Measurements from ENCODE around the gene CRKL. TPM values are rescaled to one million over a fixed set of nuclear protein-coding genes. Genes with fewer than 3 reads are reported as not detected.

Gene CRKL
- 45.8 and 49.7 TPM in 2 replicates for total RNA-seq (2021)
- percentile 79 among the genes with signal in this experiment for Bru-seq, nascent RNA
- percentile 88 among the genes with signal in this experiment for BruChase-seq, experiment 1, labeled RNA remaining after a 2-hour chase
- BruChase-seq, experiment 2, labeled RNA remaining after a 6-hour chase = percentile 89 among the genes with signal in this experiment
- long read RNA-seq, full-length matches to known transcripts = 35 of 44 reads
- long read RNA-seq, partial matches to known transcripts = 4 of 44 reads
- long read RNA-seq, other reads (novel, unspliced or antisense) = 5 of 44 reads

DNA sequence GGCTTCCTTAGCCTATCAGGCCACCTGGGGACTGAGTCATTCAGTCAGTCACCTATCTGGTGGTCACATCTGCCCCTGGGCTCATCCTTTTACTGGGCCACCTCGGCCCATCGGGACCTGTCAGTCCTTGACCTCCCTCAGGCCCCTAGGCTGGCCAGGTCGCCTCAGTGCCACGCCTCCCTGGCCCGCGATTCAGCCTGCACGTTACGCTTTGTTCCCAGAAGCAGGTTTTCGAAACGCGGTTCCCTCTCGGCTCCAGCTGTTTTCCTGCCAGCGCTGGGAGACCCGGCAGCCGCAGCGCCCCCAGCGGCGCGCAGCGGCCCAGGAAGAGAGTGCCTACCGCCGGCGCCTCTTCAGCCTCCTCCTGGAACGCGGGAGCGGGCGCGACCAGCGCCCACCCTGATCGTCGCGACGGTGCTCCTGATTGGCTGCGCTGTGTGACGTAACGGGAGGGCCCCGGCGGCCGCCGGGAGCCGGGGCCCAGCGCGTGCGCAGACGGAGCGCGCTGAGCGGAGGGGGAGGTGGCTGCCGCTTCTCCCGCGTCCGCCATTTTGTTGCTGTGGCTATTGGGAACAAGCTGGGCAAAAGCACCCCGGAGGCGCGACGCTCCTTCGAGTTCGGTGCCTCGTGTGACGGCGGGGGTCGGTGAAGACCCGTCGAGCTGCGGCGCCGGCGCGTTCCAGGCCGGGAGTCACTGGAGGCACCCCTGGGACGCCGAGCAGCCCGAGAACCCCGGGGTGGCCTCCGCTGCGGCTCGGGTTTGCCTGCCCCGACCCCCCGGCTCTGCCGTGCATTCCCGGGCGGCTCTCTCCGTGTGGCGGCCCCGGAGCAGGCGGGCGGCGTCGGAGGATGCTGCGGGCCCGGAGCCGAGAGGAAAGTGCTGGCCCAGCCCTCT, at the start of gene CRKL:
Gene CRKL (plus strand): TSS at position 492 of the 895 bp plus-strand sequence. CDS start 528 bp downstream, outside the sequence.
- intact Hi-C loops (cut with micrococcal nuclease; ENCODE audit: unreplicated experiment) = loop anchor here (2.0 to 5.0 kb wide), 2 partner anchors 40 to 58 kb away; partner anchors contain the start of genes PI4KA and SNAP29
- Histone ChIP-seq H3K4me3 (peak within 1 kb of the TSS; percentile 93), H4K20me1 (ENCODE audit: insufficient read depth) (peaks cover 29% of the 10 kb centered on the region), H3K9me2 (ENCODE audit: insufficient read depth) (no peaks in the 10 kb centered on the region), H3K9me3 (ENCODE audit: insufficient read depth, low read depth) (no peaks in the 10 kb centered on the region), H3K27me3 (ENCODE audit: insufficient read depth, low read depth) (no peaks in the 10 kb centered on the region), H3K27ac (peak within 1 kb of the TSS; percentile 69), H3F3A (ENCODE audit: insufficient read depth, low read depth) (peaks cover 7% of the 10 kb centered on the region; the same call in 1 of the 2 replicates), H3K4me1 (replicated peaks; ENCODE audit: insufficient read depth) (peaks cover 19% of the 10 kb centered on the region), H3K36me3 (ENCODE audit: low read depth) (no peaks in the 10 kb centered on the region), H2AFZ (peak within 1 kb of the TSS; percentile 82), H3K4me2 (peak within 1 kb of the TSS; percentile 95), H3K79me2 (ENCODE audit: low read depth) (peaks cover 49% of the 10 kb centered on the region)
- ChIA-PET CTCF (interaction anchor here (0.7 to 1.3 kb wide), 3 partner anchors 17 to 106 kb away, joined by 5 to 7 read pairs (median 7); no protein-coding TSS in a partner anchor), POLR2A (ENCODE audit: unreplicated experiment) (interaction anchor here (0.6 kb wide), 2 partner anchors 25 to 30 kb away, joined by 4 to 14 read pairs; no protein-coding TSS in a partner anchor)
- TF ChIP-seq, protein P1, sequence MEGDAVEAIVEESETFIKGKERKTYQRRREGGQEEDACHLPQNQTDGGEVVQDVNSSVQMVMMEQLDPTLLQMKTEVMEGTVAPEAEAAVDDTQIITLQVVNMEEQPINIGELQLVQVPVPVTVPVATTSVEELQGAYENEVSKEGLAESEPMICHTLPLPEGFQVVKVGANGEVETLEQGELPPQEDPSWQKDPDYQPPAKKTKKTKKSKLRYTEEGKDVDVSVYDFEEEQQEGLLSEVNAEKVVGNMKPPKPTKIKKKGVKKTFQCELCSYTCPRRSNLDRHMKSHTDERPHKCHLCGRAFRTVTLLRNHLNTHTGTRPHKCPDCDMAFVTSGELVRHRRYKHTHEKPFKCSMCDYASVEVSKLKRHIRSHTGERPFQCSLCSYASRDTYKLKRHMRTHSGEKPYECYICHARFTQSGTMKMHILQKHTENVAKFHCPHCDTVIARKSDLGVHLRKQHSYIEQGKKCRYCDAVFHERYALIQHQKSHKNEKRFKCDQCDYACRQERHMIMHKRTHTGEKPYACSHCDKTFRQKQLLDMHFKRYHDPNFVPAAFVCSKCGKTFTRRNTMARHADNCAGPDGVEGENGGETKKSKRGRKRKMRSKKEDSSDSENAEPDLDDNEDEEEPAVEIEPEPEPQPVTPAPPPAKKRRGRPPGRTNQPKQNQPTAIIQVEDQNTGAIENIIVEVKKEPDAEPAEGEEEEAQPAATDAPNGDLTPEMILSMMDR (conservative IDR thresholded peaks at IDR 0.05) = peak; percentile 77
- no peak for TF ChIP-seq EZH2 (IDR thresholded peaks at IDR 0.05; ENCODE audit: low read depth)
- peak; percentile 84 to 93 for DNase-seq
- no TSS peak for BruUV-seq (replicated peaks)

- peaks cover 5% of the 10 kb centered on the region; the same call in 1 of the 2 replicates for H3K4me1 ChIP-seq (replicated peaks; ENCODE audit: insufficient read depth)
- no peaks in the 10 kb centered on the region for H3F3A ChIP-seq (ENCODE audit: insufficient read depth, low read depth)
- TF ChIP-seq, protein P1 (conservative IDR thresholded peaks at IDR 0.05) = no peak
- no peak for TF ChIP-seq EZH2 (IDR thresholded peaks at IDR 0.05; ENCODE audit: low read depth)
- no peak overlapping the region for H2AFZ ChIP-seq
- H3K9me2 ChIP-seq (ENCODE audit: insufficient read depth) = no peaks in the 10 kb centered on the region
- BruUV-seq (replicated peaks) = no TSS peak
- intact Hi-C loops (cut with micrococcal nuclease; ENCODE audit: unreplicated experiment) = no loop called here
- no peak overlapping the region for H3K4me3 ChIP-seq
- no peaks in the 10 kb centered on the region for H4K20me1 ChIP-seq (ENCODE audit: insufficient read depth)
- H3K79me2 ChIP-seq (ENCODE audit: low read depth) = no peaks in the 10 kb centered on the region
- H3K27ac ChIP-seq = no peak overlapping the region
- H3K9me3 ChIP-seq (ENCODE audit: insufficient read depth, low read depth) = no peaks in the 10 kb centered on the region
- ChIA-PET CTCF (no interaction called here), POLR2A (ENCODE audit: unreplicated experiment) (interaction anchor here (0.6 kb wide), 1 partner anchor 24 kb away, joined by 7 read pairs; no protein-coding TSS in a partner anchor)
- H3K27me3 ChIP-seq (ENCODE audit: insufficient read depth, low read depth) = no peaks in the 10 kb centered on the region
- no peak overlapping the region for H3K4me2 ChIP-seq
- no peak for DNase-seq
- no peaks in the 10 kb centered on the region for H3K36me3 ChIP-seq (ENCODE audit: low read depth)
These were observed 48.9 kb upstream of the CRKL start for GRCh38 chr22:20868025-20868962.

Data from PC-9 (cell line).